GM19455 (cell line): Measurements from ENCODE around the gene CAPN3.

Source experiments
- ATAC-seq: cut with Tn5 transposase; IDR thresholded peaks from one replicate; pipeline ENCODE4 v1.9.1; 2021; ENCODE audit not compliant: unreplicated experiment

Gene CAPN3

DNA sequence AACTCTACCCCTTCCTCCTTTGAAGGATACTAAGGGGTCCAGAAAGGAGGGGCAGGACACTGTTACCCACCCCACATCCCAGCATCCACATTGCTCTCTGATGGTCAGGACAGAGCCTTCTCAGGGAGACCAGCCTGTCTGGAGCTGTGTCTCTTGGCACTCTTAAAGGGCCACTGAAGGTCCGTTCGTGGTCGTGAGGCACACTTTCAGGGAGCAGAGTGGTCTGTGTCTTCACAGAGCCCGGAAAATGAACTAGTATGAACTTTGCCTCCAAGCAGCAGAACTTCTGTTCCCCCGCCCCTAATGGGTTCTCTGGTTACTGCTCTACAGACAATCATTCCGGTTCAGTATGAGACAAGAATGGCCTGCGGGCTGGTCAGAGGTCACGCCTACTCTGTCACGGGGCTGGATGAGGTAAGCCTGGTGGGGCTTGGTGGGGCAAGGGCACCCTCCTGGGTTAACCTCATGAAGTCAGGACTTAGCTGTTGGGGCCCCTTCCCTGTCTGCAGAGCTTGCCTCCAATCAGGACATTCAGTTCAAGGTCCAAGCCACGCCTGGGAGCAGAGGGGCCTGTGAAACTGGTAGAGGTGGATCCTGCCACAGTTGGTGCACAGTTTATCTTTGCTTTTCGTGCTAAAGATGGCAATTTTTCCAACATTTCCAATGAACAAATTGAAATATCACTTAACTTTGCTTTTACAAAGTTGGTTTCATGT lies 33.2 kb downstream of the CAPN3 start:
- ATAC-seq = no peak

- ATAC-seq = no peak
These were observed 34.8 kb downstream of the CAPN3 start for GRCh38 chr15:42394106-42394505.

GRCh38 chr15:42395838-42396237 lies 36.5 kb downstream of the CAPN3 start:
- ATAC-seq = no peak

GRCh38 chr15:42401544-42402454 lies 42.5 kb downstream of the CAPN3 start:
- ATAC-seq = no peak

GRCh38 chr15:42402455-42403205 lies 43.3 kb downstream of the CAPN3 start:
- no peak for ATAC-seq

GRCh38 chr15:42403389-42403788 lies 44.1 kb downstream of the CAPN3 start:
- no peak for ATAC-seq

DNA sequence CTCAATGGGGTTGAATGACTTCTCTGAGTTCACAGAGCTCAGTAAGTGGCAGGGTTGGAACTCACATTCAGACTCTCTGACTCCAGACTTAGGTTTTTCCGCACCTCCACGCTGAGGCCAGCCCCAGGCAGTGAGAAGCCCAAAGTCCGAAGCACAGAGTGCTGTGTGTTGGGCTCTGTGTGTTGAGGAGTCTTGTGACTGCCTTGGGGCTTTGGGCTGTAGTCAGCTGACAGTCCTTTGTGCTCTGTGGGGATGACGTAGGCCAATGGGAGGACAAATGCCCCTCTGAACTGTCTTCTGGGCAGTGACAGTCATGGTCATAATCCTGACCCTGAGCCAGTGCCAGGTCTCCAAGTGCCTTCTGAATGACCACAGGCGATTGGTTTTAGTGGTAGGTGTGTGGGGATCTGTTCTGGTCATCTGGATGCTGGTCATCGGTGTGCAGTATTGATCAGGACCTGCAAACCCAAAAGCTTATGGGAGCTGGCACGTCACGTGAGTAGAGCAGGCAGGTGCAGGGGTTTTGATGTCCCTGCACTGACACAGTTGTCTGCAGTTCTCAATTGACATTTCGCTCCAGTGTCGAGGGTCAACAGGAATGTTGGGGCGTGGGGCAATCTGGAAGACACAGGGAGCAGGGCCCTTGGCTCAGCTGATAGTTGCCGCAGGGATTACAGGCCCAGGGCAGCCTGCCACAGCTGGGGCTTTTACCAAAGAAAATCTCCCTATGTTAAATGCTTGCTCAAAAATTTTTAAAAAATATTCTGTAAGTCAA lies 45.3 kb downstream of the CAPN3 start:
- ATAC-seq = no peak

DNA sequence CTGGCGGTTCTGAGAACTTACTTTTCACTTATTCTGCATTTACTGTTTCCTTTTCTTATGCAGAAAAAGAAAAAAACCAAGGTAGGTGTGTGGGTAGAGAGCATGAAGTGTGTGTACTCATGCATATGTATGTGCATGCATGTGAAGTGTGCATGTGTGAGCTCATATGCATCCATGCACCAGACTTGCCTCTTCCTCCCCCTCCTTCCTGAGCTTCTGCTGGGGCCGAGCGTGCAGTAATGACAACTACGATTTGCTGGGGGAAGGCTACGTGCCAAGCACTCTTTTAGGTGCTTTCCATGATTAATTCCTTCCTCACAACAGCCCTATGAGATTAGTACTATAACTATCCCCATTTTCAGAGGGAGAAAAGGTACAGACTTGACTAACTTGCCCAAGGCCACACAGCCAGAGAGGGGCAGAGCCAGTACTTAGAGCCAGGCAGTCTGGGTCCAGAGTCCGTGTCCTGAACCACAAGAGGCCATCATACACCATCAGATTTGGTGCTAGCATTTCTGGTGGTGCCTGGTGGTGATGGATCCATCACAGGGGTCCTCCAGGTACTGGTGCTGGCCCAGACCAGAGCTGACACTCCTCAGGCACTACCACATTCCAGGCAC lies 46.7 kb downstream of the CAPN3 start:
- no peak for ATAC-seq

GRCh38 chr15:42408178-42408577 lies 48.9 kb downstream of the CAPN3 start:
- ATAC-seq = no peak

DNA sequence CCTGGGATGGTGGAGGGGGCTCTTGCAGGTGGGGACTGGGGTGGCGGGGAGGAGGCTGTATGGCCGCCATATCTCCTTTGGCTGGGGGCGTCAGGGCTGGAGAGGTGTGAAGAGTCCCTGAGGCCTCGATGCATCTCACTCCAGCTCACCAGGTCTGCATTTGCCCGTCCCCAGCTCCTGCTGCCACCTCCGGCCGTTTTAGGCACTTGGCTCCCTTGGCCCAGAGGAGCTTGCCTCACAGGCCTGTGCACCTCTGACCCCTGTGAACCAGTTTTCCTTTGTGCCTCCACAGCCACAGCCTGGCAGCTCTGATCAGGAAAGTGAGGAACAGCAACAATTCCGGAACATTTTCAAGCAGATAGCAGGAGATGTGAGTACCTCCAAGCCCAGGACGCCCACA lies 49.7 kb downstream of the CAPN3 start:
- ATAC-seq = no peak

- ATAC-seq = no peak
These were observed 52.6 kb downstream of the CAPN3 start for GRCh38 chr15:42411884-42412283.

GRCh38 chr15:42413920-42414319 lies 54.6 kb downstream of the CAPN3 start:
- no peak for ATAC-seq

DNA sequence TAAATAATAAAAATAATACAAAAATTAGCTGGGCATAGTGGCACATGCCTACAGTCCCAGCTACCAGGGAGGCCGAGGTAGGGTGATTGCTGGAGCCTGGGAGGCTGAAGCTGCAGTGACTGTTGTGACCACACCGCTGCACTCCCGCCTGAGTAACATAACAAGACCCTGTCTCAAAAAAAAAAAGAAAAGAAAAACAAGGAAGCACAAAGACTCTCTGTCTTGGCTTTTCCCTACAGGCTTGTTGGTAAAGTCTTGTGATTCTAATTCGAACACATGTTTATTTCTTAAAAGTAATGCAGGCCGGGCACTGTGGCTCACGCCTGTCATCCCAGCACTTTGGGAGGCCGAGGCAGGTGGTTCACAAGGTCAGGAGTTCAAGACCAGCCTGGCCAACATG lies 60.1 kb downstream of the CAPN3 start:
- no peak for ATAC-seq

DNA sequence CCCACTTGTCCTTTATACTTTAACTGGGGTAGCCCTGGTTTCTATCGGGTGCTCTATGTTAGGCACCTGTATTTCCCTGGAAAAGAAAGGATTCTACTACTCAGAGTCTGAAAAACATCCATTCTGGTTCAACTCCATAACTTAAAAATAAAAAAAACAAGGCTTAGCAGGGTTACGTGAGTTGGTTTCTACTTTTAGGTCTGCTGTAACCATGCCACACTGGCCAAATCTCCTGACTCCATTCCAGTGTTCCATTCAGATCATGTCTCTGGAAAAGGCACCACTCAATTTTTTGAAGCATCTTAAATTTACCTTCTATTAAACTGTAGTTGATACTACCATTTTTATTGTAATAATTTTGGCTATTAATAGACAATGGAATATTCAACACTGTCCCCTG lies 62.1 kb downstream of the CAPN3 start:
- ATAC-seq = no peak

GRCh38 chr15:42427429-42428223 lies 68.3 kb downstream of the CAPN3 start:
- no peak for ATAC-seq

- no peak for ATAC-seq
These were observed 85.2 kb downstream of the CAPN3 start for GRCh38 chr15:42444415-42445063.

GRCh38 chr15:42445551-42445950 lies 86.2 kb downstream of the CAPN3 start:
- ATAC-seq = no peak

DNA sequence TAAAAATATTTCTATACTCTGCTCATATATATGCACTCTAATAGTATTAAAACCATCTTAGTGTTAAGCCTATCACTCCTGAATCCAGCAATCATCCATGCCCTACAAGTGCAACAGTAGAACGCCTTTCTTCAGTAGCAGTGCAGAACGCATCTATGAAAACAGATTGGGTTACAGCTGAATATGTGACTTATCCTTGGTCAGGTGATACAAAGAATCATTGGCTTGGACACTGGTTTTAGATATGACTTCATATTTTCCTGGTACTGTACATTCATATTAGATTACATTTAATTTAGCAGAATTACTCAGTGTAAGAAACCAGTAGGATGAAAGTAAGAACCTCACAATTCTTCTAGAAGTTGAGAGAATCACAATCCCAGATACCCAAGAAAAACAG lies 88.3 kb downstream of the CAPN3 start:
- no peak for ATAC-seq

DNA sequence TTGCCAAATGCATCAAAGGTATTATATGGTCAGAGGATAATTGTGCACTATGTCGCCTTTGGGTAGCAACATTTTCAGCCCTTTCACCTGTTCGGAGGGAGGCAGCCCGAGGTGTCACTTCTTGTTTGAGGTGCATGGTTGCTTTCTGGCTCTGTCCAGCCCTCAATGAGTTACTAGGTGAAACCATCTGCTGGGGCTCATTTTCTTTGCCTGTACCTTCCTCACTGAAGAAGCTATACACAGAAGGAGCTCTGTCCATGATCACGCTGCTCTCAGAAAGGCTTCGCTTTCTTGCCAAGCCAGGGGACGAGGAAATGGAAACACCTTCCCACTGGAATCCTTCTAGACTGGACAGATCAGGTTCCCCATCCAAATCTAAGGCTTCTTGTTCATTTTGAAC lies 89.0 kb downstream of the CAPN3 start:
- no peak for ATAC-seq
